GM19238 (cell line): ENCODE results near the gene INAFM2.

Source experiments
- DNase-seq: peaks from one replicate; pipeline ENCODE4 v3.0.0; 2011; ENCODE audit warnings: low spot score; ENCODE audit not compliant: insufficient read length

INAFM2 gene

DNA sequence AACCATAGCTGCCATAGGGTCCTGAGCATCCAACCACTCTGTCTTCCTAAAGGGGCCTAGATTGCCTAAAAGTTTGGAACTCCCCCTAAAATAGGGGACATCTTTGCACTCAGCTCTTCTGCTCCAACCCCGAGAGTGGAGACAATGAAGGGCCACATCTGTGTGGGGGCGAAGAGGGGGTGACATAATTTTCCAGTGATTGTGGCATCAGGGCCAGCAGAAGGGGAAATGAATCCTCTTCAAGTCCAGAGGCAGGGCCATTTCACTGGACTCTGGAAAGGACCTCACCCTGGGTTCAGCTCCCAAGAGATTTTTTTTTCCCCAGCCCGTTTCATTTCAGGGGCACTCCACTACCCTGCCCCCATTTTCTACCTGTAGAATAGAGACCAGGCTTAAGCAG lies 36.0 kb upstream of the INAFM2 start:
- no peak for DNase-seq

DNA sequence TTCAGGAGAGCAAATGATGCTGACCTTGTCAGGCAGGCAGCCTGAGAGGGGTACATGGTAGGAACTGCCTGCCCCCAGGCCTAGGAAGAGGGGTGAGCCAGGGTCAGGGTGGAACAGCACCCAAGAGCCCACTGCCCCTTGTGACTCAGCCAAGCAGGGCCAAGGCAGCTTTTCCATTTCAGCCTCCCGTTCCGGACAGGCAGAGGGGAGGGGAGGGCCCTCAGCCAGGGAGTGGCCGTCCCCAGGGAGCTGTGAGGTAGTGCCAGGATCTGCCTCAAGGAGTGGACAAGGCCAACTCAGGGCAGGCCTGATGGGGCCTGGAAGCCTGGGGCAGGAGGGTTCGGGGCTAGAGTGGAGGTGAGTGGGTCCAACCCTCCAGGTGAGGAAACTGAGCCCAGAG lies 35.5 kb upstream of the INAFM2 start:
- no peak for DNase-seq

DNA sequence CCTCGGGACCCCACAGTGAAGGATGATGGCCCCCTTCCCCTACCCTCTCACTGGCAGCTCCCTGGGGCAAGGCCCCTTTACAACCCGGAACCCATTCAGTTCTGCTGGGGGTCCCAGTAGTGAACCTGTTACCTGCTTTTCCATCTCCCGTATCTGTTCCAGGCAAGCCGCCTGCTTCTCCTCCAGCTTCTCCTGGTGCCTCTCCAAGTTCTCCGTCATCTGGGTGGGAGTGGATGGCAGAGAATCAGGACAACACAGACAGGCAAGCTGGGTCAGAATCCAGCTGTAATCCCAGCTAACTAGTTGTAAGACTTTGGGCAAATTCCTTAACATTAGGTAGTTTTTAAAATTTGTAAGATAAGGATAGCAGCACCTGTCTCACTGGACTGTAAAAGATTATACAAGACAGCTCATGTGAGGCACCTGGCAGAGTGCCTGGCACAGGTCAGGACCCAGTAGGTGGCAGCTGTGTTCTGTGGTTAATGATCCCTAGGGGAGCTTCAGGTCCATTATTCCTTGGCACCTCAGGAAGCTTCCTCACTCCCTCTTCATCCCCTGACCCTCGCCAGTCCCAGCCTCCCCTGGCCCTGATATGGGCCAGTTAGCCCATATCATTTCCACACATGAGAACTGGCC lies 34.2 kb upstream of the INAFM2 start:
- DNase-seq, result no peak

DNA sequence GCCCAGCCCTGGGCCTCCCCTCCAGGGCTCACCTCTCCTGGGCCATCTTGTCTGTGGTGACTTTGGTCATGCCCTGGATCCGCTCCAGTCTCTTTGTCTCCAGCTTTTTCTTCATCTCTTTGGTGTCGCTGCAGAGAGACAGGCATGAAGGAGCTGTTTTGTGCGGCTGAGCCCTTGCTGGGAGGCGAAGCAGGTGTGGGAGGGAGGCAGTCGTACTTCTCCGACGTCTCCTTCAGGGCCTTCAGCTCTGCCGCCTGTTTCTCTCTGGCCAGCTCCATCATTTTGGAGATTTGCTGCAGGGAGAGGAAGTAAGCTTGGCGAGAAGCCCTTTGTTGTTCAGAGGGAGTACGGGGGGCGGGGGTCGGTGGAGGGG lies 33.0 kb upstream of the INAFM2 start:
- DNase-seq, result no peak

DNA sequence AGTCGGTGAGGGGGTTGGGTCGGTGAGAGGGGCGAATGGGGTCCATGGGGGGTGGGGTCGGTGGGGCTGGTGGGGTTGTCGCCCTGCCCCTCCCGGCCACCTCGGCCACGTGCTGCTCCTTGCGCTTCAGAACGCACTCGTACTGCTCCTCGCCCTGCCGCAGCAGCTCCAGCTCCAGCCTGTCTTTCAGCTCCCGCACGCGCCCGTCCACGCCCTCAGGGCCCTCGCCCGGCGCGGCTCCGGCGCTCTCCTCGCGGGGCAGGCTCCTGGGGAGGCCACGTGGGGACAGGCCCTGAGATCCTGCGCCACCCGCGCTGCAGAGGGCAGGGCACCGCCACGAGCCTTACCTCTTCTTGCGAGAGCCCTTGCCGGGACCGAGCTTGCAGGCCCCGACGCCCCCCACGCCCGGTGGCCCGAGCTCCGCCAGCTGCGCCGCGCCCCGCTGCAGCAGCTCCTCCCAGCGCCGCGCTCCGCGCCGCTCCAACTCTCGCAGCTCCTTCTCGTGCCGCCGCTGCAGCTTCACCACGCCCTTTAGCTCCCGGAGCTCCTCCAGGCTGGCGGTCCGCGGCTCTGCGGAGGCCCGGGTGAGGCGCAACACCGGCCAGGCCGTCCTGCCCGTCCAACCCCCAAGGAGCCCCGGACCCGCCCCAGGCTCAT lies 32.4 kb upstream of the INAFM2 start:
- DNase-seq, result no peak

DNA sequence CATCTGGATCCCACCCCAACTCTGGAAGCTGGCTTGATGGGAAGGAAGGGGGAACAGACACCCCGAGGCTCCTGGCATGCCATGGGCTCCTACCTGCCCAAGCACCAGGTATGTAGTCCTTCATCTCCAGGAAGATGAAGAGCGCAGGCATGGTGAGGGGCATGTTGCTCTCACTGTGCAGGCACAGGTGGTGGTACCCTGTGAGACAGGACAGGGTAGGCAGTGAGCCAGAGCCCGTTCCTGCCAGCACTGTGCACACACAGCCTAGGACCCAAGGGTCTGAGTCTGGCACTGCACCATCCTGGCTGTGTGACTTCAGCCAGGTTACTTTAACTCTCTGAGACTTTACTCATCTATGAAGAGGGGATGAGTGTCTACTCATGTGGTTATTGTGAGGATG lies 31.2 kb upstream of the INAFM2 start:
- DNase-seq, result no peak

DNA sequence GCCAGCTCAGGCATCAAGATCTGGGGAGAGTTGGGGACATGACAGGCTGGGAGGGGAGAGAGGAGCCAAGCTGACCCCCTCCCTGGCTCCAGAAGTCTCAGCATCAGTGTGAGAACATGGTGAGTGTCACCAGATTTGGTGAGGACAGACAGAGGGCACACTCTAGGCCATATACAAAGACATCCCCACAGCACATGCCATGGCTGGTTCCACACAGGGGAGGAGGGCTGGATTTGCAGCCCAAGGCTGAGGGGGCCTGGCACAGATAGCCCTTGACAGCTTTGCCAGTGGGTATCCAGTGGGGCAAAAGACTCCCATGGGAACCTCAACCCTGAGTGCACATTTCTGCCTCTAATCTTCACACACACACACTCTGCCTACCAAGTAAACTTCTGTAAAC lies 30.5 kb upstream of the INAFM2 start:
- no peak for DNase-seq

DNA sequence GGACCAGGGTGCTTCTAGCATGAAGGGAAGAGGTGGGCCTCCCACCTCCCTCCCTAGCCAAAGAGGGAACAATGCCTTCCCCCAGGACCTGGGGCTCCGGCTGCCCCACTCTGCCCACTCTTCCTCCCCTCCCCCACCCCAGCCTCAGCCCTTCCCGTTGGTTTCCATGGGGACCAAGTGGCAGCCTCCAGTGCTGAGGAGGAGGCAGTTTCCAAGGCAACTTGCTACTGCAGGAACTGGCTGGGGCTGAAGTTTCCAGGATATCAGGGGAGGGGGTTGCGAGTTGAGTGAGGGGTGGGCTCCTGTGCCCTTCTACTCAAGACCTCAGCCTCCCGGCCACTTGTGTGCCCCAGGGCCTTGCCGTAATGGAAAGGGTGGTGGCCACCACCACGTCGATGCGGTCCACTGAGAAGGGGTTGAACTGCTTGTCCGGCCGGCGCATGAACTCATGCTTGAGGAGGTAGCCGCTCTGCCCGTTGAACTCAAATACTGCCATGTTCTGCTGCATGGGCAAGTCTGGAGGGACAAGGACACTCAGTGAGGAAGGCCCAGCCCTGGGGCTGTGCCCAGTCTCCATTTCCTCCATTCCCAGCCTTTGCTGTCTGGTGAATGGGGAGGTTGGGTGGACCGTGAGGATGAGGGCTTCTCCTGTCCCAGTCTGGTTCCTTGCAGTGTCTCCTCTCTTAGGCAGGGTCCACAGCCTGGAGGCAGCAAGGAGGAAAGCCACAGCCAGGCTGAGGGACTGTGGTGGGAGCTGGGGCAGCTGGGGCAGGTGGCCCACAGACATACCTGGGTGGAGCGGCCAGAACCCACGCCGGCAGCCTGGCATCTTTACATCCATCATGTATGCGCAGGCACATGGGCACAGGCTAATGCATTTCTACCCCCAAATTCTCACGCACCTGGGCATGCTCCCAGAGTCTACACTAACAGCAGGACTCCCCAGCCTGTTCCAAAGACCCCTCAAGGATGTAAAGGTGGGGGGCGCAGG lies 29.3 kb upstream of the INAFM2 start:
- no peak for DNase-seq

DNA sequence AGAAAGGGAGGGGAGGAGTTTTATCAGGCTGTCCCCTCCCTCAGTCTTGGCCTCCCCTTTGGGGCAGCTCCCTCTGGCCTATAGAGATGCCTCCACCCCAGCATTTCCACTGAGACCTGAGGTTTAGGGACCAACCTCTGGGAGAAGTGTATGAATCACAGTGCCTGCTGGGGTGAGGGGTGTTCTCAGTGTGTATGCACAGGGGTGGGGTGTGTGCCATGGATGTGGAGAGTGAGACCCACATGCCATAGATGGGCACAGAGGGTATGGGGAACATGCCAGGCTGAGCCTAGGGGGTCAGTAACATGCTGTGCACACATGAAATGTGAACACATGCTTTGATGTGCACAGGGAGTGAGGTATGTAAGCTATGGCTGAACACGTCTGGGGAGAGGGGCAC lies 28.2 kb upstream of the INAFM2 start:
- no peak for DNase-seq

DNA sequence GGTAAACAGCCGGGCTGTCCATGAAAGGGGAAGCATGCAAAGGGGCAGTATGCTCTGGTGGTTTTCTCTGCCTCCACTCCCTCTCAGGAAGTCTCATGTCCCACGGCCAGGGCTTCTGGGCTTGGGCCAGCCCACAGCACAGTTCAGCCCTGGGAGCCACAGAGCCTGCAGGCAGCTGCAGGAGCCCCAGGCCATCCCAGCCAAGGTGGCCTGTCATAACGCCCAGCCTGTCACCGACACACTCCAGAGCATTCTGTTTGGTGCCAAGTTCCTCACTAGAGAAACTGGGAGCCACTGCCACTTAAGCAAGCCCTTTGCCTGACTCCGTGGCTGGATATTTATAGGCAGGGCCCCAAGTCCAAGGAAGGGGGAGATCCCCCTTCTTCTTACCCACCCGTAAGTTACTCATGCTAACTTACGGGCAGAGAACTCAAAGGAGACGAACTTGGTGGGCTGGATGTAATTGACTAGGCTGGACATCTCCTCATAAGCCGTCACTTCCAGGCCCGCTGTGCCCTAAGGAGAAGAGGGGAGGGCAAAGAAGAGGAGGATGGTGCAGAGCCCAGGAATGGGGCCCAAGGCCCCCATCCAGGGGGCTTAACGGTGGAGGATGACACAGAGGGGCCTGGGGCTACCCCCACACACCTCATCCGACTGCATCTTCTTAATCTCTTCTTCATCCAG lies 27.5 kb upstream of the INAFM2 start:
- DNase-seq, result no peak

DNA sequence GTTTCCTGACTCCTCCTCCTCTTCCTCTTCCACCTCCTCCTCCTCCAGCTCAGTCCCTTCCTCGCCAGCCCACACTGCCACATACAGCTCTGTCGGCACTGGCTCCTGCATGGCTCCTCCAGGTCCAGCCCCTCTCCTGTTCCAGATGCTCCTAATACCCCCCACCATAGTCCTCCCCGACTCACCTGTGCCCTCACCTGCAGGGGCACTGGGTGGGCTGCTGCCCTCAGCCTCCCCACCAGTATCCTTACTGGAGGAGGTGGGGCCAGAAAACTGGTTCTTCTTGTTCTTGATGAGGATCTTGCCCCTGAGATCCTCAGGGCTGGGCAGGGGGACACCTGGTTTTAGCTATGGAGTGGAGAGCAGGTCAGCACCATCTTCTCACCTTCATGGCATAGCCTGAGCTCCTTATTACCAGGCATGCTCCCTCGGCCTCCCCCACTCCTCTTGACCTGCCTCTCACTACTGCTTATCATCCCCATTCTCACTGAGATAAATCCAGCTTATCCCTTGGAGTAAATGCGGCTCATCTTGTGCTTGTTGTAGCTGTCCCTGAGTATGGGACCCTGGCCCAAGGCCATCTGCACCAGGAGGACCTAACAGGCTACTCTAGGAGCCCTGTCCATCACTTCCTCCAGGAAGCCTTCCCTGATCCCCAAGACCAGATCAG lies 26.8 kb upstream of the INAFM2 start:
- DNase-seq, result no peak

DNA sequence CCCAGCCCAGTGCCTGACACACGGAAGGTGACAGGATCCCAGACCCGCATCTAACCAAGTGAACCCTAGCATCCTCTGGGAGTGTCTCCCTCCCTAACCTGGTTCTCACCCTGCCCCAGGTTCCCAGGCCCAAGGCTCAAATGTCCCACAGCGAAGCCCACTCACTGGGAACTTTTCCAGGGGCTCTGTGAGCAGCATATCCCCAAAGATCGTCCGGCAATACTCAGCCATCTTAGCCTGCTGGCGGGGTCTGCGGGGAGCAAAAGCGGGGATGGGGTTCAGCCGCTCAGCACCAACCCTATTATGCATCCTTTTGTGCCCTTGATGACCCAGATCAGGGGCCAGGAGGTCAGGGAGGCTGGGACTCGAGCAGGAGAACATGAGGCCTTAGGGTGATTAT lies 26.1 kb upstream of the INAFM2 start:
- no peak for DNase-seq

DNA sequence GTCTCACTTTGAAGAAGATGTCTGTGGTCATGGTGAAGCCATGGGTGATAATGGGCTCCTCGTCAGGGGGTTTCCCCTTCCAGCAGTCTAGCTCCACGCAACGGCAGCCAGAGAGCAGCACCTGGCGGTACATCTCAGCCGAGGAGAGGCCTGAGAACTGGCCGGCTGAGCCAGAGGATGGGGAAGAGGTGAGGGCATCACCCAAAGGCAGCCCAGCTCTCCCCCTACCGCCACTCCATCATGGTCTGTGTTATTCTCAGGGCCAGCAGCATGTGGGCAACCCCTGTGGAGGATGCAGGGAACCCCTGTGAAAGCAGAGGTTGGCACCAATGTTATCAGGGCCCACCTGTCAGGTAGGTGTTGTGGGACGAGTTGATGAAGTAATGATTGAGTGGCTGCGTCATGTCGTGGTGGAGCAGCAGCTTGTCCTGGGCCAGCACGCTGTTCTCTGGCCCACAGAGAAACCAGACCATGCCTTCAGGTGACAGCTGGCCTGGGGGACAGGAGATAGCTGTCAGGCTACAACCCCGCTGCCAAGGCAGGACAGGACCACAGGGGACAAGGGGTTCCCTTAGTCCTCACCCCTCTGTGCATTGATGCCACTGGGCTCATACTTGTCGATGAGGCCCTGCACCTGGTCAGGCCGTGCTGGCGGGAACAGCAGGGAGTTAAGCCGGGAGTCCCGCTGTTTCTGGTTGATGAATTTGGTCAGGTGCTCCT lies 25.1 kb upstream of the INAFM2 start:
- DNase-seq, result no peak

DNA sequence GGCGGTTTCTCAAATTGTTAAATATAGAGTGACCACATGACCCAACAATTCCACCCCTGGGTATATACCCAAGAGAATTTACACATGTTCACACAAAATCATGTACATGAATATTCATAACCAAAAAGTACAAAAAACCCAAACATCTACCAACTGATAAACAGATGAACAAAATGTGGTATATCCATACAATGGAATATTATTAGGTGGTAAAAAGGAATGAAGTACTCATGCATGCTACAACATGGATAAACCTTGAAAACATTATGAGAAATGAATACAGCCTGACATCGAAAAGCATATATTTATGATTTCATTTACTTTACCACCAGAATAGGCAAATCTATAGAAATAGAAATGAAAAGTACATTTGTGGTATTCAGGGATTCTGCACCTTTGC lies 23.1 kb upstream of the INAFM2 start:
- DNase-seq, result no peak

DNA sequence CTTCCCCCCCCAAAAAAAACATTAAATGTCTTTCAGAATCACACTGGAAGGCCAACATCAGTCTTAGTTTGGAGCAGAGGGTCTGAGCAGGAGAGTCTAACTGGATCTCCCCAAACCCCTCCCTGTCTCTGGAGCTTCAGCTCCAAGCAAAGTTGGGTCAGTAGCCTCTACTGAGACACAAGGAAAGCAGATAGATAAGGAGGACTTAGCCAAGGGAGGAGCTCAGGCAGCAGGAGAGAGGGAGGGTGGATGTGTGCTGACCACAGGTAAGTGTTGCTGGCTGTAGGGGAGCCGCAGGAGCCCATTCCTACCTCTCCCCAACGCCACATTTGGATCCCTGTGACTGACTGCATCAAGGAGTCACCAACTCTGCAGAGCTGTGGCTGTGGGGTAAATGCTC lies 22.7 kb upstream of the INAFM2 start:
- no peak for DNase-seq

DNA sequence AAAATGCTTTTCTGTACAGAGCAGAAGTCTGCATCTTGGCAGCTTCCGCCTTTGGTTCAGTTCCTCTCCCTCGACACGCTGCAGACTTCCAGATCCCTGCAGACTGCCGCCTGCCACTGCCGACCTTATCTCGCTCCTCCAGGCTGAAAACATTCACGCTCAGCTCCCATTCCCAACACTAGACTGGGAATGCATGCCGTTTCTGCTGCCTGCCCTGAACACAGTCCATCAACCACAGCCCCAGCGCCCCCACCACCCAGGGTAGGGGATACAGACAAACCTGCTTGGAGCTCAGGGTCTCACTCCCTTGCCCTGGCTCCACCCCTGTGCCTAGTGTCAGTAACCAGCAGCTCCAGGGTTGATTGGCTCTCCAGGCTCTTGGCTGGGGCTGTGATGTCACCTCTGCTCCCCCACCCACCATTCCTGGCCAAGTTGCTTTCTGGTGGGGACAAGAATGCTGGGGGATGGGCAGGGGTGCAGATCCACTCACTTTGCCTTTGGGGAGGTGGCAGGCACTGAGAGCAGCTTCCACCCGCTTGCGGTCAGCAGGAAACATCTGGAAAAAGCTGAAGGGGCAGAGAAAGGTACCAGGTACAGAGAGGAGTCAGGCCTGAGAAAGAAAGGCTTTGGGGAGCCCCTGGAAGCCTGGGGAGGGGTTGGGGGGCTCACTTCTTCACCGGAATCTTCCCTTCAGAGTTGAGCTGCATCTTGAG lies 21.9 kb upstream of the INAFM2 start:
- DNase-seq, result no peak

DNA sequence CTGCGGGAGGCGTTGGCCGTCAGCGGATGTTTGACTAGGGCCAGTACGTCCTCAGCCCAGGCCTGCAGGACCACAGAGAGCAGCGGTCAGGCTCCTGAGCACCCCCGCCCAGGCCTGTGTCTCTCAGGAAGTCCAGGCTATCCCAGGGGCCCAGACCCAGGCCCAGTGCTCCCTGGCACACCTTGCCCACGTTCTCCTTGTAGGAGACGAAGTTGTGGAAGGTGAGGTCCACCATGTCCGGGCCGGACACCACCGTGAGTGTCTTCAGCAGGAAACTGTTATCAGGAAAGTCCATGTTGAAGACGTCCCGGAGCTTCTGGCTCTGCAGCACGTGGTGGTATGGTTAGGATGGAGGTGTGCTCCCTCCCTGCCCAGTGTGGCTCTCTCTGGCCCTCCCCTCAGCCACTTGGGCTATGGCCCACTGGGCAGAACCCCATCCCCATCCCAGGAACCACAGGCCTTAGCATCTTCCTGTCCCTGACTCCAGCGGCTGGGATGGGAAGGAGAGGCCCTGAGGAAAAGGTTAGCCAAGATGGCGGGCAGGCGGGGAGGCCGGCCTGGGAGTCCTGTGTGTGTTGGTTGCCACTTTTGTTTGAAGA lies 21.1 kb upstream of the INAFM2 start:
- no peak for DNase-seq

DNA sequence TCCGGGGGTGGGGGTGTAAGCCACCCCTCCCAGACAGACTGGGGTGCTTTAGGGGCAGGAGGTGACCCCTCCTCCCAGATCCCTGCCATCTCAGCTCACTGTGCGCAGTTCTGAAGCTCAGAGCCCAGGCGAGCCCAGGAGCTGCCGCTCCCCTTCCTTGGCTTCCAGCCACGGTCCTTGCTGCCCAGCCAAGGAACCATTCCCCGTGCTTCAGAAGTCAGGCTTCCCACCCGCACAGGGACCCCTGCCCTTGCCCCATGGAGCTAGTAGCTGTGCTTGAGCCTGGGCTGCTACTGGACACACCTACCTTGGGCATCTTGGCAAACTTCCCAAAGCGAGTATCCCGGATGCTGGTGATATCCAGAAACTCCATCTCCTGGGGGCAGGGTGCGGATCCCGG lies 20.5 kb upstream of the INAFM2 start:
- no peak for DNase-seq

DNA sequence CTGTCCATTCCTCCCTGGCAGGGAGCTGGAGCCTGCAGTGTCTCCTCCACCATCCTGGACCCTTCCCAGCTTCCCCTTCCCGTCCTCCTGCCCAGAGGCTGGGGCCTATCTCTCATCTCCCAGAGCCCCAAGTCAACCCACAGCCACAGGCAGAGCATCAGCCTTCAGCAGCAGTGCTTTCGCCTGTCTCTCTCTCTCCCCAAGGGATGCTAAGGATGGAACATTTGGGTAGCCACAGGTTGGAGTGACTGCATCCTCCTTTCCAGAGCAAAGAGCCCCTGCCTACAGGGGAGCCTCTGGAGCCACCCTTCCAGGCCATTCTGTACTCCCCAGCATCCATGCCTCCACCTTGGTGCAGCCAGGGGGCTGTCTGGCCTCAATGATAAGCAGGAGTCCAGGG lies 19.9 kb upstream of the INAFM2 start:
- DNase-seq, result no peak

DNA sequence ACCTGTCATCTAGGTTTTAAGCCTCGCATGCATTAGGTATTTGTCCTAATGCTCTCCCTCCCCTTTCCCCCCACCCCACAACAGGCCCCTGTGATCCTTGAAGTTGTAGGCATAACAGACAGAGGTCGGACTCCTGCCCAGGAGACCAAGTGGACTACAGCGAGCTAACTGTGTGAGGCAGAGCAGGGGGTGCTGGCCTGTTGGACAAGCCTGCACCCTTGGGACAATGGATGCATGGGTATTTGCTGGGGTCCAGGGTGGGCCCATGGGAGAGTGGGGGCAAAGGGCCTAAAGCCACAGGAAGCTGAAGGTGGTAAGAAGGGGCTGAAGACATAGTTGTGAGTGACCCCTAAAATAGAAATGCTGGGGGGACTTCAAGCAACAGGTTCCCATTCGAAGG lies 18.2 kb upstream of the INAFM2 start:
- DNase-seq, result no peak
